HG03558 (cell line): ENCODE measurements around the gene WRNIP1.

Source experiments
- ATAC-seq: cut with Tn5 transposase; IDR thresholded peaks from one replicate; pipeline ENCODE4 v1.9.1; 2021; ENCODE audit warnings: moderate number of reproducible peaks; ENCODE audit not compliant: unreplicated experiment; ENCODE audit errors: extremely low read depth

Gene WRNIP1

GRCh38 chr6:2739335-2739734 lies 25.9 kb upstream of the WRNIP1 start:
- ATAC-seq: no peak

- ATAC-seq: no peak
Observed at GRCh38 chr6:2740581-2740980, 24.6 kb upstream of the WRNIP1 start.

GRCh38 chr6:2741756-2742155 lies 23.4 kb upstream of the WRNIP1 start:
- ATAC-seq: no peak

- ATAC-seq: no peak
Observed at GRCh38 chr6:2743280-2744208, 21.6 kb upstream of the WRNIP1 start.

GRCh38 chr6:2744209-2744771 lies 20.9 kb upstream of the WRNIP1 start:
- no peak for ATAC-seq

- ATAC-seq: no peak
Observed at GRCh38 chr6:2744778-2745177, 20.4 kb upstream of the WRNIP1 start.

GRCh38 chr6:2745246-2745645 lies 19.9 kb upstream of the WRNIP1 start:
- no peak for ATAC-seq

- no peak for ATAC-seq
Observed at GRCh38 chr6:2746557-2747061, 18.6 kb upstream of the WRNIP1 start.

- ATAC-seq: no peak
Observed at GRCh38 chr6:2748183-2748582, 17.0 kb upstream of the WRNIP1 start.

GRCh38 chr6:2749969-2750600 lies 15.1 kb upstream of the WRNIP1 start:
- ATAC-seq: no peak

GRCh38 chr6:2750832-2751231 lies 14.4 kb upstream of the WRNIP1 start, which contains the start of gene MYLK4:
MYLK4 (minus strand) TSS chr6:2750922; CDS start chr6:2749294, 1,628 bp downstream.
- no peak for ATAC-seq

GRCh38 chr6:2751871-2752270 lies 13.3 kb upstream of the WRNIP1 start:
- ATAC-seq: no peak

- no peak for ATAC-seq
Observed at GRCh38 chr6:2752477-2753109, 12.6 kb upstream of the WRNIP1 start.

GRCh38 chr6:2753110-2753489 lies 12.1 kb upstream of the WRNIP1 start:
- no peak for ATAC-seq

- no peak for ATAC-seq
Observed at GRCh38 chr6:2753743-2754142, 11.4 kb upstream of the WRNIP1 start.

GRCh38 chr6:2754393-2754792 lies 10.8 kb upstream of the WRNIP1 start:
- no peak for ATAC-seq

GRCh38 chr6:2754911-2755310 lies 10.3 kb upstream of the WRNIP1 start:
- no peak for ATAC-seq

GRCh38 chr6:2755456-2755855 lies 9.7 kb upstream of the WRNIP1 start:
- ATAC-seq: no peak

- no peak for ATAC-seq
Observed at GRCh38 chr6:2756241-2756640, 9.0 kb upstream of the WRNIP1 start.

GRCh38 chr6:2756687-2757224 lies 8.4 kb upstream of the WRNIP1 start:
- no peak for ATAC-seq
